Activated CD4-positive, alpha-beta T cell treated with anti-CD3 and anti-CD28 coated beads, Interleukin-2, Interleukin-4, amounts not matched to agents 100 ng/mL and 50 ng/mL, durations not matched to agents 16 hours and 8 hours (primary cell): ENCODE data around the gene GPR108.
"Not testable (repeated sequence)": the region's sequence is repeated elsewhere in the genome, so short reads cannot be mapped to it uniquely, and the experiment has no call there.

Experiments
- DNase-seq: peaks from one replicate; pipeline ENCODE4 v3.0.0-alpha.2; 2020; ENCODE audit warnings: low spot score

The GPR108 gene

DNA sequence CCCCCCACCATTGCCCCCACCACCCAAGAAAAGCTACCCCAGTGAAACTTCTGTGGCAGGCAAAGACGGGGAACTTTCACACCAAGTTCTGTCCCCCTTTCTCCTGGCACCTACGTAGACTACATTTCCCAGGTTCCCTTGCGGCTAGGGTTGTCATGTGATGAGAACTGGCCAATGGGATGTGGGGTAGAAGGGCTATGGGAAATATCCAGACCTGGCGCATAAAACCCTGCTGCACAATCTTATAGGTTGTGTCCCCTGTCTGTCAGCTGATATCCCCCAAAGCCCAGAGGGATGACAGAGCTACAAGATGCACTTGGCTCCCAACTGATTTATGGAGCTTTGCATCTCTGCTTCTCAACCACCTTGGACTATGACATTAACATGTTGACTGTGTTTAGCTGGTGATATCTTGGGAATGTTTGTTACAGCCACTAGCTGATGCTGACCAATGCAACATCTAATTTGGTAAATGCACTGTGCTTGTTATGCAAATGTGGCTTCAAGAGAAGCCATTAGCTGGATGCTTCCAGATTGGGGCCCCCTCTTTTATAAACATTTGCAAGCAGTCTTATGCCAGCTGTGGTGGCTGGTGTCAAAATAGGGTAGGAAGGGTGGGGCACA, 23.8 kb upstream of the GPR108 start:
- peak; percentile 42 for DNase-seq

DNA sequence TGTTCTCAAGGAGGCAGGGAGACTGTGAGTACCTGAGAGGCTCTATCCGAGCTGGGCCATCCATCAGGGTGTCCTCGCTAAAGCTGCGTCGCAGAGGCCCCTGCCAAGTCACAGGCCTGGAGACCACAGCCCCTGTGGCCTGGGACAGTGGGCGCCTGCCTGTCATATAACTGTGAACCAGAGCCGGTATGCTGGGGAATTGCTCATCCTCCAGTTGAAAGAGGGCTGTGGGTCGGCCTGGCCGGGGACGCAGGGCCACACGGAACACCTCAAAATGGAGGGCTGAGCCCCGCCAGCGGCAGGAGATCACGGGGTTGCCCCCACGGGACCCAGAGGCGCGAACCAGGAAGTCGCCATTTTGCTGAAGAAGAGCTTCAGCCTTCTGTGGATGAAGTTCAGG, 23.2 kb upstream of the GPR108 start:
- no peak for DNase-seq

DNA sequence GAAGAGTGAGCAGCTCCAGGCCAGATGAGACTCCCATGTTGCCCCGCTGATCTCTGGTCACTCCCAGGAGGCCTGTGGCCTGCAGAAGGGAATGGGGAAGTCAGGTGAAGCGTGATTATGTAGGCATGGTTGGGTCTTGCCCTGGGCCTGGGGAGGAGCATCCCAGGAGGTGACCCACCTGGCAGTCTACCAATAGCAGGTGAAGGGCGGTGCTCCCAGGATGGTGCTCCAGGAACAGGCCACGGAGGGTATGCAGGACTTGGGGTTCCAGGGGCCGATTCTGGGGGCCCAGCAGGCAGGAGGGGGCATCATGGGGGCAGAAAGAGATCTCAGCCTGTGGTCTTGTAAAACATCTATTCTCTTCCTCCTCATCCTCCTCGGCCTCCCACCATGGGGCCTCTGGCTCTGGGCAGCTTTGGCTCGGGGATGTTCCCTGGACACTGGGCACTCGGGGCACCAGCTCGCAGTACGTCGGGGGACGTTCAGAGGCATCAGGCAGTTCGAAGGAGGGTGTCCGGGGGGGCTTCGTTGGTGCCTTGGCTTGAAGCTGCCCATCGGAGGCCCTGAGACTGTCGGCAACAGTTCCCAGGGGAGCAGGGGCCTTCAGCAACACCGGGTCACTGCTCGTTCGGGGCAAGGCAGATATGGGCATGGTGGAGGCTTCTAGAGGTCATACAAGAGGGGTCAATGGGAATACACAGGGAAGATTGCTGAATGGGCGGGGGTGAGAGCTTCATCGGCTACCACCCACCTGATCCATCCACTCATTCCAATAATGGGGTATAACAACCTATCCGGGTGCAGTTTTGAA, 17.5 kb upstream of the GPR108 start:
- DNase-seq: no peak

DNA sequence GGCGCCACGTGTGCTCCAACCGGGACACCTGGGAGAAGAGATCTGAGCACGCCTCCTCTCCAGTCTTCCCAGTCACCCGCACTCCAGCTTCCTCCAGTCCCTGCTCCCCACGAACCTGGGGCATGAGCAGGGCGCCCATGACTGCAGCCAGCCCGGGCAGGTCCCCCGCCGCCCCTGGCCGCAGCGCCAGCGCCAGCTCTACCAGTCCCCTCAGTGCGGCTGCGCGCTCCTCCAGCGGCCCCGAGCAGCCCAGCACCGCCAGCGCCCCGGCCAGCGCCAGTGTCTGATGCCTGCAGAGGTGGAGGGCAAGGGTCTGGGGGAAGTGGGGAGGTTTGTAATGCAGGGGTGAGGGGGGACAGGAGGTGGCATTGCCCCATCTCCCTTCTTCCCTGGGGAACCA, 16.8 kb upstream of the GPR108 start:
- no peak for DNase-seq

DNA sequence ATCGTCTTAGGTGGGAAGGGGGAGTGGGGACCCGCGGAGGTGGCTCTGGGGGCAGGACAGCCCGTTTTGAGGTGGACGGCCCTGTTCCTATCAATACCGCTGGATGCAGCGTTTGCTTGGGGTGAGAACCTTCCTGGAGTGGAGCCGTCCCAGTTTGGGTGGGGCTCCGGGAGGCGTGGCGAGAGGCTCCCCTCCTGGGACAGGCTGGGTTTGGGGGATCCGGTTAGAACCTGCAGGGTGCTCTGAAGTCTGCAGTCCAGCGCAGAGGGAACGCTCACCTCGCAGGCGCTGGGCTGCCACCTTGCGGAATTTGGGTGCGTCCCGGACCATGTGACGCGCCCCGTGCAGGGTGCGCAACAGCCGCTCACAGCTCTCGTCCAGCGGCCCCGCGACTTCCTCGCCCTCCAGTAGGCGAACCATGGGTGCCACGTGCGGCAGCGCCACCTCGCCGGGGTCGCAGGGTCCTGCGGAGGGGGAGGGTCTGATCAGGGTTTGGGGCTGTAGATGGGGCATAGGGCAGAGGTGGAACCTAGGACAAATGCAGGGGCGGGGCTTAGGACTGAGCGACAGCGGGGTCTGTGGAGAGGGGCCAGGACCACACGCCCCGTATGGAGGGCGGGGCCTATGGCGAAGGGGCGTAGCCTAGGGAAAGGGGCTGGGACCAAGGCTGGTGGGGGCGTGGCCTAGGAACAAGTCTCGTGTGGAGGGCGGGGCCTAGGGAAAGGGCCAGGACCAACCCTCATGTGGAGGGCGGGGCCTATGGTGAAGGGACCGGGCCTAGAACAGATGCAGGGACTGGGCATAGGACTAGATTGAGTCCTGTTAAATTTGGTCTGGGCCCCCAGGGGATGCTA, 16.0 kb upstream of the GPR108 start:
- peak; percentile 86 for DNase-seq

DNA sequence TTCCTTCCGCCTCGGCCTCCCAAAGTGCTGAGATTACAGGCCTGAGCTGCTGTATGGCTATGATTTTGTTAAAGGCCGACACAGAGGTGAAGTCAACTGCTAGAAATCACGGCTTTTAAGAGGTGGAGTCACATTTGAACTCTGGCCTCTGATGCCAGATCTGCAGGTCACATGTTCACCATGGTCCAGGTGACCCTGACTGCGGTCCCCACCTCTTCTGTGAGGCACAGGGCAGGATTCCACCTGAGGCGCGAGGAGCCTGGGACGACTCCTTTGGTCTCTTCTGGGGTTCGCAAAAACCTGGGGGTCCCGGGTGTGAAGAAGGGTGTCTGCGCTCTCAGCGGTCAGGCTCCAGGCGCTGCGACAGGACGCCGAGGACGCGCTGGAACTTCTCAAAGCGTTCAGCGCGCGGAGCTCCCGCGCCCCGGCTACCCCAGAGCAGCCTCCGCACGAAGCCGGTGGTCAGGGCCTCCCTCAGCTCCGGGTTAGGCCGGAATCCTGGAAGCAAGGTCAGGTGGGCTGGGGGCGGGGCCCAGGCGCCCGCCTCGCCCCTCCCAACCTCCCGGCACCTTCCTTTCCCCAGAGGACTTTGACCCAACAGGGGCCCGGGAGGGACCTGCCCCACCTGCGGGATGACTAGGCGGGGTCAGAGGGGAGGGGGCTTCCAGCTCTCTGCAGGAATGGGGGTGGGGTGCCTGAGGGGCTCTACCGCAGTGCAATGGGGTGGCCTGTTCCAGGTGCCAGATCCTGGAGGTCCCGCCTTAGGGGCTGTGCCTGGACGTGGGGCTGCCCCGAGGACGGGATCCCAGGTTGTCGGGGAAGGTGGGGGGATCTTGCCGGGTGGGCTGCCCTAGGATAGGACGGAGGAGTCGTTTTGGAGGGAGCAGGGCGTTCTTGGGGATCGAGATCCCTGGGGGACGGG, 15.1 kb upstream of the GPR108 start:
- DNase-seq: no peak

DNA sequence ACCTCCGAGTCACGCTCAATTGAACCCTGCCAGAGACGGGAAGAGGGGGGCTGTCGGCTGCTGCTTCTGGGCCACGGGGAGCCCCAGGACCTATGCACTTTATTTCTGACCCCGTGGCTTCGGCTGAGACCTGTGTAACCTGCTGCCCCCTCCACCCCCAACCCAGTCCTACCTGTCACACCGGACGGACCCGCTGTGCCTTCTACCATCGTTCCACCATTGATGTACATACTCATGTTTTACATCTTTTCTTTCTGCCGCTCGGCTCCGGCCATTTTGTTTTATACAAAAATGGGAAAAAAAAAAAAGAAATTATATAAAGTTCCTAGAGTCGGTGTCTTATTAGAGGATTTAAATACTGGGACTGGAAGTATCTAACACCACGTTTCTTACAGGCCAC, 13.8 kb upstream of the GPR108 start:
- DNase-seq: no peak

DNA sequence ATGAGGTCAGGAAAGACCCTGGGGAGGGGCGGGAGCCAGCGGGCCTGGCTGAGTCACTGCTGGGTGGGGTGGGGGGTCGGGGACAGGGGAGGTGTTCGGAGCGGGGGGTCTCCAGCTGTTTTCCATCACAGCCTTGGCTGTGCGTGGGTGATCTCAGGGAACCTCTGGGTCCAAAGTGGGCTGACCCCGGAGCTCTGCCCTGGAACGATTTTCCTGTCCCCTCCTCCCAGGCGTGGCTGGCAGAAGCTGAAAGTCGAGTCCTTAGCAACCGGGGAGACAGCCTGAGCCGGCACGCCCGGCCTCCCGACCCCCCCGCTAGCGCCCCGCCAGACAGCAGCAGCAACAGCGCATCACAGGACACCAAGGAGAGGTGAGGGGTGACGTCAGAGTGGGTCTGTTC, 12.7 kb upstream of the GPR108 start:
- DNase-seq: no peak

DNA sequence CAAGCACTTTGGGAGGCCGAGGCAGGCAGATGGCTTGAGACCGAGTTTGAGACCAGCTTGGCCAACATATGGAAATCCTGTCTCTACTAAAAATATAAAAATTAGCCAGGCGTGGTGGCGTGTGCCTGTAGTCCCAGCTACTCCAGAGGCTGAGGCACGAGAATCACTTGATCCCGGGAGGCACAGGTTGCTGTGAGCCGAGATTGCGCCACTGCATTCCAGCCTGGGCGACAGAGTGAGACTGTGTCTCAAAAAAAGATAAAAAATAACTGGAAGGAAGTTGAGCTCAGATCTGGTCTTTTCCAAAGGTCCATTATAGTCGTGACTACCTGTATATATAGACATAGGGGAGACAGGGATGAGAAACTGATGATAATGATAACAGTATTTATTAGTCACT, 11.2 kb upstream of the GPR108 start:
- not testable (repeated sequence) for DNase-seq

DNA sequence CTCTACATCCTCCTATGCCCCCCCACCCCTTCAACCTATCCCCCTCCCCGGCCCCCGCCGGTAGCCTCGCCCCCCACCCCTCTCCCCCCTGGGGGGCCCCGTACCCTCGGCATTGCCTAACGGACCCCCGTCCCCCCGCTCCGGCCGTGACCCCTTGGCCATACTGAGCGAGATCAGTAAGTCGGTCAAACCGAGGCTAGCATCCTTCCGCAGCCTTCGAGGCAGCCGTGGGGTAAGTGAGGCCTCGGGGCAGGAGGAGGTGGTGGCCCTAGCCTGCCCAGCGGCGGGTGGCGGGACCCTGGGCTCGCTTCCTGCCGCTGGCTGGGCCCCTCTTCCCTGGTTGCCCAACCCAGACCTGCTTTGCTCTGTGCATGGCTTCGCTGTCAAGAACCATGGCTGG, 8.6 kb upstream of the GPR108 start:
- no peak for DNase-seq

DNA sequence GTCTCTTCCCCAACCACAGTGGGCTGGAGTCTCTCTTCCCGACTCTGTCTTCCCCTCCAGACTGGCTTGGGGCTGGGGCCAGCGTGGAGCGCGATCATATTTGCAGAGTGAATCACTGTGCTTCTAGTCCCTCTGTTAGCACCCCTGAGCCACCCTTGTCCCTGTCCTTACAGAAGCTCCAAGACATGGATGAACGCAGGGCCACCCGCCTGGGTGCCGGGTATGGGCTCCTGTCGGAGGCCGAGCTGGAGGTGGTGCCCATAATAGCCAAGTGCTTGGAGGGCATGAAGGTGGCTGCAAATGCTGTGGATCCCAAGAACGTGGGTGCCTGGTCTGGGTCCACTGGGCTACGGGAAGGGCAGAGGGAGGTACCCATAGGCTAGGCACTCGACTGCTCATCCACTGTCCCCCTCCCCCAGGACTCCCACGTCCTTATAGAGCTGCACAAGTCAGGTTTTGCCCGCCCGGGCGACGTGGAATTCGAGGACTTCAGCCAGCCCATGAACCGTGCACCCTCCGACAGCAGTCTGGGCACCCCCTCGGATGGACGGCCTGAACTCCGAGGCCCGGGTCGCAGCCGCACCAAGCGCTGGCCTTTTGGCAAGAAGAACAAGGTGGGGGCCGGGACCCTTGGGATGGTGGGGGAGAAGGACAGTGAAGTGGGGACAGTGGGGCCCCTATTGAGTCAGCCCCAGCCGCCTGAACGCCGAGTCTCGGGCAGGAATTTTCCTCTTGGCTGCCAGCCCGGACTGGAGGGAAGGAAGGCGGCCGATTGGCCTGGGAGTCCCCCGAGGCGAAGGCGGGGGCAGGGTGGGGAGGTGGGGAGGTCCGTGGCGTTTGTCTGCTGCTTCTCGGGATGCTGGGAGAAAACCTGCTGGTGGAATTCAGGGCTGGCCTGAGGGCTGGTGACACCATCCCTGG, 7.3 kb upstream of the GPR108 start:
- DNase-seq: no peak

DNA sequence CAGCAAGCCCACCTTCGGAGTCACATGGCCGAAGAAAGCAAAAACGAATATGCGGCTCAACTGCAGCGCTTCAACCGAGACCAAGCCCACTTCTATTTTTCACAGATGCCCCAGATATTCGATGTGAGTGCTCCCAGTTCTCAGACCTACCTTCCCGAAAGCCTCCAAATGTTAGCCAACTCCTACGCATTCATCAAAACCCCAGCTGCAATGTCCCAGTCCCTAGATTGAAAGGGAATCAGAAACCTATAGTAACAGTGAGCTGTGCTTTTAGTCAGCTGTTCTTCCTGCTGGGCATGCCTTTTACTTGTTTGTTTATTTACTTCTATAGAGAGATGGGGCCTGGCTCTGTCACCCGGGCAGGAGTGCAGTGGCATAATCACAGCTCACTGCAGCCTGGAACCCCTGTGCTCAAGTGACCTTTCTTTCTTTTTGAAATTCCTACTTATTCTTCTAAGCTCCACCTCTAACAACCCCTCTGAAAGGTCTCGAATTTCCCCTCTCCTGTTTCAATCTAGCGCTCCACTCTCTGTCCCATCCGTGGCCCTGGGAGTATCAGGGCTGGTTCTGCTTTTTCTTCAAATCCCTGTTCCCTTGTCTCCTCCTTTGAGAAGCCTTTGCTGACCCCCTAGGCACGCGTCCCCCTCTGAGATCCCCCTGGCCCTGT, 6.5 kb upstream of the GPR108 start:
- DNase-seq: no peak

DNA sequence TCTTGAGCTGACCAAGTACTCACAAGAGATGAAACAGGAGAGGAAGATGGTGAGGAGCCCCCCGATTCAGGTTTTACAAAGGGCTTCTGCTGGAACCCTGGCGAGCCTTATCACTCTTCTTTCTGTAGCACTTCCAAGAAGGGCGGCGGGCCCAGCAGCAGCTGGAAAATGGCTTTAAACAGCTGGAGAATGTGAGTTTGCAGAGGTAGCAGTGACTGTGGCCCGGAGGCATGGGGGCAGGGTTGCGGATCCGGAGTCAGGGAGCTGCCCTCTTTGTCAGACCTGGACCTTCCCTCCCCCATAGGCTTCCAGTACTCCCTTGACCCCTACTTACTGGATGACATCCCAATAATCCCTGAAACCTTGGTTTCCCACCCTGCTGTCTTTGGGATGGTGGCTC, 5.7 kb upstream of the GPR108 start:
- no peak for DNase-seq

DNA sequence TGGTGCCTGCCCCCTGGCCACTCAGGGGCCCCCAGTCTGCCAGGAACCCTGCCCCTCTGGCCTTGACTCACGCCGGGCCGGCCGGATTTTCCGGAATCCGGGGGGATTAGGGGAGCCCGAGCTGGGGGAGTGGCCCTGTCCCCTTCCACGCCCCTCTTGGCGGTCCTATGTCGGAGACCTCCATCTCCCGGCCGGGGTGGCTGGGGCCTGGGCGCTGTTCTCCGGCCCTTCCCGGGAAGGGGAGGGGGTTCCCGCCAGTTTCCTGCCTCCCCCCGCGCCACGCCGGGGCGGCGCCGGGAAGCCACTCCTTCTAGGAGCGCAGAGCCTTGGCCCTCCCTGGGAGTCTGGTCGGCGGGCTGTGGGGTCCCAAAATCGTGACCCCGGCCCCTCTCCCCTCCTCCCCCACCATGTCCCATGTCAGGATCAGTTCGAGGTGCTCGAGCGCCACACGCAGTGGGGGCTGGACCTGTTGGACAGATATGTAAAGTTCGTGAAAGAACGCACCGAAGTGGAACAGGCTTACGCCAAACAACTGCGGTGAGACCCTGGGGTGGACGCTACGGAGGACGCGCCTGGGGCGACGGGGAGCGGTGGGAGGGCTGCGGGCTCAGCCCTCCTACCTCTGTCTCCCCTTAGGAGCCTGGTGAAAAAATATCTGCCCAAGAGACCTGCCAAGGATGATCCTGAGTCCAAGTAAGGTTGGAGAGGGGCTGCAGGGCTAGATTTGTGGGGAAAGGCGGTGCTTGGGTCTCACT, 3.4 kb upstream of the GPR108 start:
- no peak for DNase-seq

DNA sequence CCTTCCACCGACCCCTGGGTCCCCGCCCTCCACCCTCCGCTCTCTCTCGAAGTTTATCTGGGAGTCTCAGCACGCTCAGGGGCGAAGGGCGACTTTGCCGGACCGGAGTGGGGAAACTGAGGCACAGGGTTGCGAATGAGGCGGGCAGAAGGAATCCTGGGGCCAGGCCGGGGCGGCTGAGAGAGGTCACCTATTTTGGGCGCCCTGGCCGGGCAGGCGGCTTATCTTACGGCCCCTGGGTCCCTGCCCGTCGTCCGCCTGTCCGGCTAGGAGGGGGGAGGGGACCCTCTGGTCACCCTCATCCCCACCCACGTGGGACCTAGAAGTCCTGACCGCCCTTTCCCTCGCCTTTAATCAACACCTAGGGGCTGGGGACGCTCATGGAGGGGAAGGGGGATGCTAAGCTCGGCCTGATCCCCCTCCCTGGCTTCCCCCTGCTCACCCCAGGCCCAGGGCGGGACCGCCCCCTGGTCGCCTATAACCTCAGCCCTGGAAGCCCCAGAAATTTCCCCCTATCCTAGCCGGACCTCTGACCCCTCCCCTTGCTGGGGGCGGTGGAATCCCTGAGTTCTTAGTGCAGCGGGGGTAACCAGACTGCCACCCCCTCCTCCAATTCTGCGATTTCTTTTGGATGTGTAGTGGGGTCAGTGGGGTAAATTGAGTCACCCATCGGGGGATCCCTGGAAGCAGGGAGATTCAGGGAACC, 2.7 kb upstream of the GPR108 start:
- no peak for DNase-seq

DNA sequence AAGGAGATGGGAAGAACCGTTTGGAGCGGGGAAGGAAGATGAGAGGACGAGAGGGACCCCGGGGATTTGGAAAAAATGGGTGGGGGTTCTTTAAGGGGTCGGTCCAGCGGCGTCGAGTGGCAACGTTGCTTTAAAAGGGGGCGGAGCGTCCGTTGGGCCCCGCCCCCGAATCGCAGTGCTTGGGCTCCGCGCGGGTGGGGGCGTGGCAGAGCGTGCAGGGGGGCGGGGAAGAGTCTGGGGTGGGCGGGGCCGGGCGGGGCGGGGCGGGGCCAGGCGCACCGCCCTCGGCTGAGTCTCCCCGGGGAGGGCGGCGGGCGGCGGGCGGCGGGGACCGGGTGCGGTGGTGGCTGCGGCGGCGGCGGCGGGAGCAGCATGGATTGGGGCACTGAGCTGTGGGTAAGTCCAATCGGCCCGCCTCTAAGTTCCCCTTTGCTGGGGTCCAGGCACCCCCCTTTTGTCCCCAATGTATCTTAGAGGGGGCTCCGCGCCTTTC, 2.1 kb upstream of the GPR108 start, which contains the start of gene TRIP10:
TSS of gene TRIP10 (plus strand) at position 291 of the 493 bp plus-strand sequence. CDS start at position 373, 82 bp downstream.
- peak; percentile 82 for DNase-seq

DNA sequence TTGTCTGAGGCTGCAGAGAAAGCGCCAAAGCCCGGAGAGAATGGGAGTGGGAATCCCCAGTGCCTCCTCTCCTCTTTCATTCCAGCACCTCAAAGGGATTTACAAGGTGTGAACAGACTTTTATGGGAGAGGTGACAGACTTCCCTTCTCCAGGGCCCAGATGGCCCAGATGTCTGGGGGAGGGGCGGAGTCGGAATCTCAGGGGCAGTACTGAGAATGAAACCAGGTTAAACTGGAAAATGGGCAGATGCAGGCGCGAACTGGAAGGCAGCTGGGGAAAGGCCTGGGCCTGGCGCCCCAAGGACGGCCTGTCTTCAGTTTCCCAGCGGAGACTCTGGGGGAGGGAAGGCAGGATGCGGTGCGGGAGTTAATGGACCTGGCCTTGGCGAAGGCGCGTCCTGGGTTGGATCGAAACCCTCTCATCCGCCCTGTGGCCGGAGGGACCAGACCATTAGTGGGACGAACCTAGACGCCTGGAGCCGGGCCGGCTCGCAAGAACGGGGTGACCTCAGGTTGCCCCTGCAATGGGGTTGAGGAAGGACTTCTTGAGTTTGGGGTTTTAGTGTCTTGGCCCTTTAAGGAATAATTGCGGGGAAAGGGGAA, 1.5 kb upstream of the GPR108 start:
- peak; percentile 11 for DNase-seq
